22Rv1 (cell line): ENCODE results near the gene ARID1B.

Experiments used
- H3K27ac ChIP-seq: fragments of 450-650 bp; 2 replicates; pipeline ENCODE4 v1.5.1; 2017
- ZFX ChIP-seq: fragments of 450-650 bp; IDR thresholded peaks from 2 replicates; pipeline ENCODE4 v1.6.1; 2017; ENCODE audit warnings: antibody characterized with exemption, borderline replicate concordance
- TF ChIP-seq, protein P1 (sequence below): fragments of 450-650 bp; IDR thresholded peaks from 2 replicates; pipeline ENCODE4 v1.5.1; 2017; ENCODE audit warnings: mild to moderate bottlenecking

ARID1B gene

DNA sequence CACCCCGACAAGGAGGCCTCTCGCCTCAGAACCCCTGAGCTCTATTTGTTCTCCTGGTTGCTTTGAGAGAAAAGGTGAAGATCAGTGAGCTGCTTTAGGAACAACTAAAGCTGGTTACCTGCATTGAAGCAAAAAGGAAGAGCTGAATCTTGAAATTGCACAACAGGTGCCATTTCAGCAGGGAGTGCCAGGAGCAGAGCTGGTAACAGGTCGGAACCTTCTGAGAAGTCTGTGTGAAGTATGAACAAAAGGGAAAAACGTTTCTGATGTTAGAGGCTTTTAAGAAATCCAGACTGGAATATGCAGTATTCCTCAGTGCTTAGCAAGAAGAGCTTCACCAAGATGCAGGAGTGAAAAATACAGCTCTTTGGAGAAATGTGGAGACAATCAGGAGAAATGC, 382.2 kb downstream of the ARID1B start:
- H3K27ac ChIP-seq: no peak overlapping the region

DNA sequence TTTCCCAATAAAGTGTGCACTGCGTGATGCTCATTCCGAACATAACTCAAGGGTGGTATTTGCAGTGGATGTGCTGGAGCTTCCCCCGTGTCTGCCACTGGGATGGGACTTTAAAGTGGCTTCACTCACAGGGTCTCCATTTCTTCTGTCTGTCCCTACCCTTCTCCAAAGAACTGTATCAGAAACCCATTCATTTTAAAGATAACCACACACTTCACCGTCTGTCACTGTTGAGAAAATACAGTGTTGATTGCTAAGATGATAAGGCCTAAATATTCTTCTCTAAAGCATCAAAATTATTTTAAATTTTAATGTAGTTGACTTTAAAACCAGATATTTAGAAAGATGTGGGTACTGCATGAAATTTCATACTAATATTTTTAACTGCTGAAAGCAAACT, 384.7 kb downstream of the ARID1B start:
- no peak overlapping the region for H3K27ac ChIP-seq
- TF ChIP-seq ZFX: no peak
- TF ChIP-seq, protein P1, sequence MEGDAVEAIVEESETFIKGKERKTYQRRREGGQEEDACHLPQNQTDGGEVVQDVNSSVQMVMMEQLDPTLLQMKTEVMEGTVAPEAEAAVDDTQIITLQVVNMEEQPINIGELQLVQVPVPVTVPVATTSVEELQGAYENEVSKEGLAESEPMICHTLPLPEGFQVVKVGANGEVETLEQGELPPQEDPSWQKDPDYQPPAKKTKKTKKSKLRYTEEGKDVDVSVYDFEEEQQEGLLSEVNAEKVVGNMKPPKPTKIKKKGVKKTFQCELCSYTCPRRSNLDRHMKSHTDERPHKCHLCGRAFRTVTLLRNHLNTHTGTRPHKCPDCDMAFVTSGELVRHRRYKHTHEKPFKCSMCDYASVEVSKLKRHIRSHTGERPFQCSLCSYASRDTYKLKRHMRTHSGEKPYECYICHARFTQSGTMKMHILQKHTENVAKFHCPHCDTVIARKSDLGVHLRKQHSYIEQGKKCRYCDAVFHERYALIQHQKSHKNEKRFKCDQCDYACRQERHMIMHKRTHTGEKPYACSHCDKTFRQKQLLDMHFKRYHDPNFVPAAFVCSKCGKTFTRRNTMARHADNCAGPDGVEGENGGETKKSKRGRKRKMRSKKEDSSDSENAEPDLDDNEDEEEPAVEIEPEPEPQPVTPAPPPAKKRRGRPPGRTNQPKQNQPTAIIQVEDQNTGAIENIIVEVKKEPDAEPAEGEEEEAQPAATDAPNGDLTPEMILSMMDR: no peak

More for the DNA sequence above, 382.2 kb downstream of the ARID1B start:
- TF ChIP-seq ZFX: no peak
- TF ChIP-seq, protein P1: no peak

GRCh38 chr6:157162766-157163433, 385.7 kb downstream of the ARID1B start:
- H3K27ac ChIP-seq: no peak overlapping the region
- TF ChIP-seq, protein P1: no peak
- no peak for TF ChIP-seq ZFX

DNA sequence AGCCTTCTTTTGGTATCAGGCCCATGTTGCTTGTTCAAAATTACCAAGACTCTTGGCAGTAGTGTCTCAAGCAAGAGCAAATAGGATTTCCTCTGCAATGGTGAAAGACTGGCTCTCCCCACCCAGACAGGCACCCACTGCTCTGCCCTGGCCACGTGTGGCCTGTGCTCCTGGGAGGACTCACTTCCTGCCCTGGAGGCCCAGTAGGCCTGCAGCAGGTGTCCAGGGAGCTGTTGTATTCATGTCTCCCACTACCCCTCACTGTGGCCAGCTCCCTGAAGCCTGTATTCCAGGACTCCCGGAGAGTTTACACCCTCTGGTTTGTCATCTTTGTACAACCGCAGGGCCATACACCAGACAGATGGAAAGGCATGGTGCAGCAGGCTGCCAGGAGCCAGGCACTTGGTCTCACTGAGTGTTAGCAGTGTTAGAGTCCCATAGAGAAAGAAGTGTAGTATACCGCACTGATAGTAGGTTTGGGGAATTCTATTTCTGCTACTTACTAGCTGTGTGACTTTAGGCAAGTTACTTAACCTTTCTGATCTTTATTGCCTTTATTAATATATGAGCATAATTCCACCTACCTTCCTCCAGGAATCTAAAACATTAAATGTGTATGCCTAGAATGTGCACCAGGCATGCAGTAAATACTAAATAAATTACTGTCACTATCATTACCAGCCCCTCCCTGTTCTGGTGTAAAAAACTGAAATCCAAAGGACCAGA, 386.4 kb downstream of the ARID1B start:
- no peak overlapping the region for H3K27ac ChIP-seq
- TF ChIP-seq, protein P1: no peak
- TF ChIP-seq ZFX: no peak

- no peak overlapping the region for H3K27ac ChIP-seq
- TF ChIP-seq, protein P1: no peak
- no peak for TF ChIP-seq ZFX
These were observed 387.8 kb downstream of the ARID1B start for GRCh38 chr6:157164972-157165371.

DNA sequence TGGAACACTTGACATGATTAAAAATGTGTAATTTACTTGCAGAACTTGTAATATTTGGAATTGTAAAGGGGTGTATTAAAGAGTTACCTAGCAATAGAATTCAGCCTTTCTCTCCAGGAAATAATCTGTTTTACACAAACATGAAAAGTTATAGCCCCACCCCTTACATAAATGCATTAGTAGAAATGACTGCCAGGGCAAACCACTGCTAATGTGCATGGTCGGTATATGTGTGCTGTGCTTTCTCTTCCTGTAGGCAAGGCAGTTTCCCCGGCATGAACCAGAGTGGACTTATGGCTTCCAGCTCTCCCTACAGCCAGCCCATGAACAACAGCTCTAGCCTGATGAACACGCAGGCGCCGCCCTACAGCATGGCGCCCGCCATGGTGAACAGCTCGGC, 389.6 kb downstream of the ARID1B start:
- TF ChIP-seq ZFX: no peak
- TF ChIP-seq, protein P1: no peak
- H3K27ac ChIP-seq: no peak overlapping the region

DNA sequence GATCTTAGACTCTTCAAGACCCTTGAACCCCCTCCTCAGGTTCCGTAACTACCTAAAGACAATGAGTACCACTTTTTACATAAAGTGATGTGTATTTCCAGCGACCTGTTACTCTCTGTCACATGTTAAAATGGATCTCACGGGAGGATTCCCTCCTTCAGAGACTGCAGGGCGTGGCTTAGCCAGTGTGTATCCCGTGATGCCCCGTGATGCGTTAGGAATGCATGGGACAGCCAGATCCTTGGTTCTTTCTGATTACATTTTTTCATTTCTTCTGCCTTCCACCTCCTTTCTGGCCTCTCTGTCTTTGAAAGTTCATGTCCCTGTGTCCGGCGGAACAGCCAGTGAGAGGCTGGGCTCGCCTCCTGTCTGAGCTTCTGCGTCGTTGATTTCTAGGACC, 390.7 kb downstream of the ARID1B start:
- no peak overlapping the region for H3K27ac ChIP-seq
- TF ChIP-seq, protein P1: no peak
- no peak for TF ChIP-seq ZFX
